Mucosa of gallbladder (tissue), 1 donor: ENCODE data around the gene COMMD6. TPM values are rescaled to one million over a fixed set of nuclear protein-coding genes. Genes with fewer than 3 reads are reported as not detected.
A peak's percentile ranks its signal among the peaks of the same experiment; 100 is the strongest.

Experiments used
- DNase-seq: peaks from one replicate; pipeline ENCODE4 v3.0.0-alpha.2; 2020; ENCODE audit warnings: low spot score
- total RNA-seq: library from RNA; stranded (reverse); gene quantifications from one replicate; pipeline ENCODE4 v1.2.1, GENCODE V29; 2021
- donor health status: DM: no; HTN: no; CAD: no.

Gene COMMD6
- total RNA-seq, 1 donor from 2014 or later, result 207 TPM

GRCh38 chr13:75482070-75482819 is 55.4 kb downstream of the COMMD6 start, which contains the start of gene TBC1D4:
TSS of gene TBC1D4 (minus strand) at chr13:75482169. CDS start at chr13:75481767, 402 bp downstream.
- peak; percentile 83 for DNase-seq

- no peak for DNase-seq
Measured at GRCh38 chr13:75481176-75482069, 56.2 kb downstream of the COMMD6 start.

GRCh38 chr13:75480671-75481175 is 56.9 kb downstream of the COMMD6 start:
- peak; percentile 80 for DNase-seq

GRCh38 chr13:75479102-75479740 is 58.4 kb downstream of the COMMD6 start:
- no peak for DNase-seq

- DNase-seq, result no peak
Measured at GRCh38 chr13:75478659-75479058, 59.0 kb downstream of the COMMD6 start.

Other genes starting within 250 kb of the COMMD6 start
- gene TBC1D4, start 55.7 kb downstream of the COMMD6 start, total RNA-seq, result 36.6 TPM
- gene UCHL3, start 11.9 kb upstream of the COMMD6 start, total RNA-seq, result 21.0 TPM
- gene LMO7, start 98.5 kb upstream of the COMMD6 start, total RNA-seq, result 124 TPM